SK-N-SH treated with all-trans-retinoic acid at 6 μM for 48 hours (cell line): ENCODE data around the gene PLPP3.

Experiments
- ATAC-seq: fragments of 200-7000 bp; cut with Tn5 transposase; 3 replicates; pipeline ENCODE4 v1.9.1; 2020; ENCODE audit warnings: mild to moderate bottlenecking, moderate library complexity
- ARNTL ChIP-seq: fragments of 450-650 bp; formaldehyde crosslinking; IDR thresholded peaks from 2 replicates; pipeline ENCODE4 v1.5.0; 2020; ENCODE audit warnings: low read depth, mild to moderate bottlenecking, moderate library complexity, borderline replicate concordance
- BACH2 ChIP-seq: fragments of 250-450 bp; sonication (Bioruptor Pico); IDR thresholded peaks from 2 replicates; pipeline ENCODE4 v1.9.0; 2021; ENCODE audit warnings: mild to moderate bottlenecking, borderline replicate concordance
- CSDC2 ChIP-seq: fragments of 250-450 bp; sonication (Bioruptor Pico); IDR thresholded peaks from 2 replicates; pipeline ENCODE4 v1.5.0; 2020; ENCODE audit warnings: mild to moderate bottlenecking, moderate library complexity
- ESRRG ChIP-seq: fragments of 250-450 bp; sonication (Bioruptor Pico); IDR thresholded peaks from 2 replicates; pipeline ENCODE4 v1.6.1; 2021; ENCODE audit warnings: mild to moderate bottlenecking
- GLIS3 ChIP-seq: fragments of 250-450 bp; sonication (Bioruptor Pico); IDR thresholded peaks from 2 replicates; pipeline ENCODE4 v1.5.0; 2020; ENCODE audit warnings: mild to moderate bottlenecking, moderate library complexity
- ISL1 ChIP-seq: fragments of 250-450 bp; sonication (Bioruptor Pico); IDR thresholded peaks from 2 replicates; pipeline ENCODE4 v2.1.2; 2022; ENCODE audit warnings: mild to moderate bottlenecking, moderate library complexity
- OSR1 ChIP-seq: fragments of 250-450 bp; sonication (Bioruptor Pico); IDR thresholded peaks from 2 replicates; pipeline ENCODE4 v1.8.0; 2022; ENCODE audit warnings: moderate library complexity, mild to moderate bottlenecking, inconsistent platforms
- POU6F1 ChIP-seq: fragments of 250-450 bp; sonication (Bioruptor Pico); IDR thresholded peaks from 2 replicates; pipeline ENCODE4 v1.8.0; 2021; ENCODE audit warnings: low read depth, mild to moderate bottlenecking, moderate library complexity, borderline replicate concordance
- PPARA ChIP-seq: fragments of 250-450 bp; sonication (Bioruptor Pico); IDR thresholded peaks from 2 replicates; pipeline ENCODE4 v1.5.0; 2020; ENCODE audit warnings: mild to moderate bottlenecking, borderline replicate concordance
- RARB ChIP-seq: fragments of 250-450 bp; sonication (Bioruptor Pico); IDR thresholded peaks from 2 replicates; pipeline ENCODE4 v1.8.0; 2021; ENCODE audit warnings: mild to moderate bottlenecking, moderate library complexity
- SNAI2 ChIP-seq: fragments of 250-450 bp; sonication (Bioruptor Pico); IDR thresholded peaks from 2 replicates; pipeline ENCODE4 v1.5.0; 2020; ENCODE audit warnings: mild to moderate bottlenecking, moderate library complexity
- TCF4 ChIP-seq: fragments of 250-450 bp; sonication (Bioruptor Pico); IDR thresholded peaks from 2 replicates; pipeline ENCODE4 v1.8.0; 2021; ENCODE audit warnings: mild to moderate bottlenecking, moderate library complexity, borderline replicate concordance
- ZFP3 ChIP-seq: fragments of 250-450 bp; sonication (Bioruptor Pico); IDR thresholded peaks from 2 replicates; pipeline ENCODE4 v1.5.0; 2020; ENCODE audit warnings: mild to moderate bottlenecking, moderate library complexity
- ZFP30 ChIP-seq: fragments of 450-650 bp; formaldehyde crosslinking; IDR thresholded peaks from 2 replicates; pipeline ENCODE4 v1.5.0; 2022; ENCODE audit warnings: mild to moderate bottlenecking, moderate library complexity
- ZNF70 ChIP-seq: fragments of 450-650 bp; formaldehyde crosslinking; IDR thresholded peaks from 2 replicates; pipeline ENCODE4 v1.5.0; 2020; ENCODE audit warnings: mild to moderate bottlenecking, moderate library complexity
- ZNF8 ChIP-seq: fragments of 450-650 bp; formaldehyde crosslinking; IDR thresholded peaks from 2 replicates; pipeline ENCODE4 v1.5.0; 2020; ENCODE audit warnings: mild to moderate bottlenecking, moderate library complexity
- TF ChIP-seq, protein P1 (sequence below): fragments of 250-450 bp; sonication (Bioruptor Pico); IDR thresholded peaks from 2 replicates; pipeline ENCODE4 v1.8.0; 2020; ENCODE audit warnings: mild to moderate bottlenecking, moderate library complexity, borderline replicate concordance
- TF ChIP-seq, protein P2 (sequence below): fragments of 250-450 bp; sonication (Bioruptor Pico); IDR thresholded peaks from 2 replicates; pipeline ENCODE4 v1.5.1; 2021; ENCODE audit warnings: mild to moderate bottlenecking, moderate library complexity
- TF ChIP-seq, protein P3 (sequence below): fragments of 250-450 bp; sonication (Bioruptor Pico); IDR thresholded peaks from 2 replicates; pipeline ENCODE4 v1.5.0; 2020; ENCODE audit warnings: mild to moderate bottlenecking, moderate library complexity
- TF ChIP-seq, protein P4 (sequence below): fragments of 250-450 bp; sonication (Bioruptor Pico); IDR thresholded peaks from 2 replicates; pipeline ENCODE4 v1.5.1; 2020; ENCODE audit warnings: low read depth, mild to moderate bottlenecking, moderate library complexity

PLPP3 gene

GRCh38 chr1:56509713-56510641 is 69.4 kb downstream of the PLPP3 start:
- TF ChIP-seq BACH2 (CRISPR knock-in tag): no peak
- no peak for TF ChIP-seq OSR1
- TF ChIP-seq ZFP3: no peak
- no peak for TF ChIP-seq RARB (CRISPR knock-in tag)
- TF ChIP-seq GLIS3 (CRISPR knock-in tag): no peak
- TF ChIP-seq ISL1 (CRISPR knock-in tag): no peak
- no peak for TF ChIP-seq TCF4 (CRISPR knock-in tag)
- TF ChIP-seq ARNTL: no peak
- no peak for TF ChIP-seq SNAI2 (CRISPR knock-in tag)
- no peak for TF ChIP-seq ESRRG (CRISPR knock-in tag)
- TF ChIP-seq, protein P1, sequence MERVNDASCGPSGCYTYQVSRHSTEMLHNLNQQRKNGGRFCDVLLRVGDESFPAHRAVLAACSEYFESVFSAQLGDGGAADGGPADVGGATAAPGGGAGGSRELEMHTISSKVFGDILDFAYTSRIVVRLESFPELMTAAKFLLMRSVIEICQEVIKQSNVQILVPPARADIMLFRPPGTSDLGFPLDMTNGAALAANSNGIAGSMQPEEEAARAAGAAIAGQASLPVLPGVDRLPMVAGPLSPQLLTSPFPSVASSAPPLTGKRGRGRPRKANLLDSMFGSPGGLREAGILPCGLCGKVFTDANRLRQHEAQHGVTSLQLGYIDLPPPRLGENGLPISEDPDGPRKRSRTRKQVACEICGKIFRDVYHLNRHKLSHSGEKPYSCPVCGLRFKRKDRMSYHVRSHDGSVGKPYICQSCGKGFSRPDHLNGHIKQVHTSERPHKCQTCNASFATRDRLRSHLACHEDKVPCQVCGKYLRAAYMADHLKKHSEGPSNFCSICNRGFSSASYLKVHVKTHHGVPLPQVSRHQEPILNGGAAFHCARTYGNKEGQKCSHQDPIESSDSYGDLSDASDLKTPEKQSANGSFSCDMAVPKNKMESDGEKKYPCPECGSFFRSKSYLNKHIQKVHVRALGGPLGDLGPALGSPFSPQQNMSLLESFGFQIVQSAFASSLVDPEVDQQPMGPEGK: no peak
- TF ChIP-seq ZNF70 (CRISPR knock-in tag): no peak
- TF ChIP-seq PPARA (CRISPR knock-in tag): no peak
- no peak for TF ChIP-seq ZFP30 (CRISPR knock-in tag)
- TF ChIP-seq, protein P2, sequence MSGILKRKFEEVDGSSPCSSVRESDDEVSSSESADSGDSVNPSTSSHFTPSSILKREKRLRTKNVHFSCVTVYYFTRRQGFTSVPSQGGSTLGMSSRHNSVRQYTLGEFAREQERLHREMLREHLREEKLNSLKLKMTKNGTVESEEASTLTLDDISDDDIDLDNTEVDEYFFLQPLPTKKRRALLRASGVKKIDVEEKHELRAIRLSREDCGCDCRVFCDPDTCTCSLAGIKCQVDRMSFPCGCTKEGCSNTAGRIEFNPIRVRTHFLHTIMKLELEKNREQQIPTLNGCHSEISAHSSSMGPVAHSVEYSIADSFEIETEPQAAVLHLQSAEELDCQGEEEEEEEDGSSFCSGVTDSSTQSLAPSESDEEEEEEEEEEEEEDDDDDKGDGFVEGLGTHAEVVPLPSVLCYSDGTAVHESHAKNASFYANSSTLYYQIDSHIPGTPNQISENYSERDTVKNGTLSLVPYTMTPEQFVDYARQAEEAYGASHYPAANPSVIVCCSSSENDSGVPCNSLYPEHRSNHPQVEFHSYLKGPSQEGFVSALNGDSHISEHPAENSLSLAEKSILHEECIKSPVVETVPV (CRISPR knock-in tag): no peak
- TF ChIP-seq ZNF8 (CRISPR knock-in tag): no peak
- TF ChIP-seq POU6F1 (CRISPR knock-in tag): no peak
- no peak for ATAC-seq

DNA sequence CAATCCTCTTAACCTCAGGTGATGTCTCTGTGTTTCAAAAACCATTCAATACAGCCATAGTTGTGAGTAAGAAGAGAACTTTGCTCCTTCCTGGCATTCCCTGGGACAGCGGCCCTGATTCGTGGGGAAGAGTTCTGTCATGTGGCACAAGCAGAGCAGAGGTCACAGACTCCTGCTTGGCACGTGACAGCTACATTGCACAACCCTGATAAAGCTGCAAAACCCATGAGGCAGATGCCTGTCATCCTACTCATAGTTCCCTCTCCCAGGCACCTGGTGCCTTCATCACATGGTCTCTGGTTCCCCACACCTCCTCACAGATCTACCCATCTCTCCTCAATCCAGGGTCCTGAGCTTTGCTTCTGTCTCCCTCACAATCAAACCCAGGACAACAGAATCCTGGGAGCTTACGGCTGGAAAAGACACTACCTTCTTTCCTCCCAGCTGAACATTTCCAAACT is 70.8 kb downstream of the PLPP3 start:
- TF ChIP-seq POU6F1 (CRISPR knock-in tag) (no peak), GLIS3 (CRISPR knock-in tag) (no peak), ZNF70 (CRISPR knock-in tag) (no peak), ZNF8 (CRISPR knock-in tag) (no peak), PPARA (CRISPR knock-in tag) (no peak), ISL1 (CRISPR knock-in tag) (no peak), ZFP30 (CRISPR knock-in tag) (no peak), RARB (CRISPR knock-in tag) (no peak), CSDC2 (CRISPR knock-in tag) (no peak), SNAI2 (CRISPR knock-in tag) (no peak)
- TF ChIP-seq, protein P3, sequence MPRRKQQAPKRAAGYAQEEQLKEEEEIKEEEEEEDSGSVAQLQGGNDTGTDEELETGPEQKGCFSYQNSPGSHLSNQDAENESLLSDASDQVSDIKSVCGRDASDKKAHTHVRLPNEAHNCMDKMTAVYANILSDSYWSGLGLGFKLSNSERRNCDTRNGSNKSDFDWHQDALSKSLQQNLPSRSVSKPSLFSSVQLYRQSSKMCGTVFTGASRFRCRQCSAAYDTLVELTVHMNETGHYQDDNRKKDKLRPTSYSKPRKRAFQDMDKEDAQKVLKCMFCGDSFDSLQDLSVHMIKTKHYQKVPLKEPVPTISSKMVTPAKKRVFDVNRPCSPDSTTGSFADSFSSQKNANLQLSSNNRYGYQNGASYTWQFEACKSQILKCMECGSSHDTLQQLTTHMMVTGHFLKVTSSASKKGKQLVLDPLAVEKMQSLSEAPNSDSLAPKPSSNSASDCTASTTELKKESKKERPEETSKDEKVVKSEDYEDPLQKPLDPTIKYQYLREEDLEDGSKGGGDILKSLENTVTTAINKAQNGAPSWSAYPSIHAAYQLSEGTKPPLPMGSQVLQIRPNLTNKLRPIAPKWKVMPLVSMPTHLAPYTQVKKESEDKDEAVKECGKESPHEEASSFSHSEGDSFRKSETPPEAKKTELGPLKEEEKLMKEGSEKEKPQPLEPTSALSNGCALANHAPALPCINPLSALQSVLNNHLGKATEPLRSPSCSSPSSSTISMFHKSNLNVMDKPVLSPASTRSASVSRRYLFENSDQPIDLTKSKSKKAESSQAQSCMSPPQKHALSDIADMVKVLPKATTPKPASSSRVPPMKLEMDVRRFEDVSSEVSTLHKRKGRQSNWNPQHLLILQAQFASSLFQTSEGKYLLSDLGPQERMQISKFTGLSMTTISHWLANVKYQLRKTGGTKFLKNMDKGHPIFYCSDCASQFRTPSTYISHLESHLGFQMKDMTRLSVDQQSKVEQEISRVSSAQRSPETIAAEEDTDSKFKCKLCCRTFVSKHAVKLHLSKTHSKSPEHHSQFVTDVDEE: no peak
- TF ChIP-seq, protein P4, sequence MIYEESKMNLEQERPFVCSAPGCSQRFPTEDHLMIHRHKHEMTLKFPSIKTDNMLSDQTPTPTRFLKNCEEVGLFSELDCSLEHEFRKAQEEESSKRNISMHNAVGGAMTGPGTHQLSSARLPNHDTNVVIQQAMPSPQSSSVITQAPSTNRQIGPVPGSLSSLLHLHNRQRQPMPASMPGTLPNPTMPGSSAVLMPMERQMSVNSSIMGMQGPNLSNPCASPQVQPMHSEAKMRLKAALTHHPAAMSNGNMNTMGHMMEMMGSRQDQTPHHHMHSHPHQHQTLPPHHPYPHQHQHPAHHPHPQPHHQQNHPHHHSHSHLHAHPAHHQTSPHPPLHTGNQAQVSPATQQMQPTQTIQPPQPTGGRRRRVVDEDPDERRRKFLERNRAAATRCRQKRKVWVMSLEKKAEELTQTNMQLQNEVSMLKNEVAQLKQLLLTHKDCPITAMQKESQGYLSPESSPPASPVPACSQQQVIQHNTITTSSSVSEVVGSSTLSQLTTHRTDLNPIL (CRISPR knock-in tag): no peak
- TF ChIP-seq, all 23 proteins: peak for 0
- no peak for ATAC-seq
